ENCODE measurements around the gene MITF.
"Not testable (repeated sequence)": the region's sequence is repeated elsewhere in the genome, so short reads cannot be mapped to it uniquely, and the experiment has no call there.

MITF gene

GRCh38 chr3:69907554-69907953 is 168.3 kb downstream of the MITF start:
- H3K27ac Mint-ChIP-seq = no peak overlapping the region
- H3K27me3 Mint-ChIP-seq (ENCODE audit: low read depth) = no peaks in the 10 kb centered on the region
- H3K4me3 Mint-ChIP-seq = no peak overlapping the region
- no peaks in the 10 kb centered on the region for H3K36me3 Mint-ChIP-seq (ENCODE audit: low read depth)
- peaks cover 6% of the 10 kb centered on the region for H3K9me3 Mint-ChIP-seq
- H3K4me1 Mint-ChIP-seq (ENCODE audit: low read depth) = no peaks in the 10 kb centered on the region
- no peak for DNase-seq (ENCODE audit: low spot score)

- DNase-seq (ENCODE audit: low spot score); H3K4me3 Mint-ChIP-seq; H3K4me1 Mint-ChIP-seq (ENCODE audit: low read depth); H3K36me3 Mint-ChIP-seq (ENCODE audit: low read depth); H3K9me3 Mint-ChIP-seq; H3K27me3 Mint-ChIP-seq (ENCODE audit: low read depth); H3K27ac Mint-ChIP-seq: not testable (repeated sequence)
Measured at GRCh38 chr3:69909859-69910258, 170.6 kb downstream of the MITF start.

- H3K4me1 Mint-ChIP-seq (ENCODE audit: low read depth) = no peaks in the 10 kb centered on the region
- H3K9me3 Mint-ChIP-seq = peaks cover 6% of the 10 kb centered on the region
- no peaks in the 10 kb centered on the region for H3K27me3 Mint-ChIP-seq (ENCODE audit: low read depth)
- DNase-seq (ENCODE audit: low spot score) = no peak
- no peaks in the 10 kb centered on the region for H3K36me3 Mint-ChIP-seq (ENCODE audit: low read depth)
- no peak overlapping the region for H3K27ac Mint-ChIP-seq
- no peak overlapping the region for H3K4me3 Mint-ChIP-seq
Measured at GRCh38 chr3:69913422-69913821, 174.2 kb downstream of the MITF start.

GRCh38 chr3:69914395-69914794 is 175.1 kb downstream of the MITF start:
- no peaks in the 10 kb centered on the region for H3K27me3 Mint-ChIP-seq (ENCODE audit: low read depth)
- no peaks in the 10 kb centered on the region for H3K36me3 Mint-ChIP-seq (ENCODE audit: low read depth)
- no peak for DNase-seq (ENCODE audit: low spot score)
- H3K9me3 Mint-ChIP-seq = peaks cover 3% of the 10 kb centered on the region
- no peak overlapping the region for H3K27ac Mint-ChIP-seq
- H3K4me1 Mint-ChIP-seq (ENCODE audit: low read depth) = no peaks in the 10 kb centered on the region
- no peak overlapping the region for H3K4me3 Mint-ChIP-seq

- no peaks in the 10 kb centered on the region for H3K36me3 Mint-ChIP-seq (ENCODE audit: low read depth)
- H3K27me3 Mint-ChIP-seq (ENCODE audit: low read depth) = no peaks in the 10 kb centered on the region
- H3K27ac Mint-ChIP-seq = no peak overlapping the region
- no peak overlapping the region for H3K4me3 Mint-ChIP-seq
- no peak for DNase-seq (ENCODE audit: low spot score)
- H3K9me3 Mint-ChIP-seq = no peaks in the 10 kb centered on the region
- no peaks in the 10 kb centered on the region for H3K4me1 Mint-ChIP-seq (ENCODE audit: low read depth)
Measured at GRCh38 chr3:69915726-69916125, 176.5 kb downstream of the MITF start.

GRCh38 chr3:69920009-69920408 is 180.7 kb downstream of the MITF start:
- not testable (repeated sequence) for H3K9me3 Mint-ChIP-seq; H3K4me1 Mint-ChIP-seq (ENCODE audit: low read depth)

GRCh38 chr3:69921651-69922050 is 182.4 kb downstream of the MITF start:
- Mint-ChIP-seq H3K36me3 (ENCODE audit: low read depth) (no peaks in the 10 kb centered on the region), H3K9me3 (no peaks in the 10 kb centered on the region), H3K27ac (no peak overlapping the region), H3K4me1 (ENCODE audit: low read depth) (no peaks in the 10 kb centered on the region), H3K27me3 (ENCODE audit: low read depth) (no peaks in the 10 kb centered on the region), H3K4me3 (no peak overlapping the region)
- DNase-seq (ENCODE audit: low spot score) = no peak

More at GRCh38 chr3:69920009-69920408, 180.7 kb downstream of the MITF start:
- not testable (repeated sequence) for DNase-seq (ENCODE audit: low spot score); H3K27ac Mint-ChIP-seq; H3K4me3 Mint-ChIP-seq; H3K36me3 Mint-ChIP-seq (ENCODE audit: low read depth); H3K27me3 Mint-ChIP-seq (ENCODE audit: low read depth)

GRCh38 chr3:69922521-69923000 is 183.3 kb downstream of the MITF start:
- Mint-ChIP-seq H3K4me3 (no peak overlapping the region), H3K27ac (no peak overlapping the region), H3K9me3 (no peaks in the 10 kb centered on the region), H3K4me1 (ENCODE audit: low read depth) (no peaks in the 10 kb centered on the region), H3K27me3 (ENCODE audit: low read depth) (no peaks in the 10 kb centered on the region), H3K36me3 (ENCODE audit: low read depth) (no peaks in the 10 kb centered on the region)
- DNase-seq (ENCODE audit: low spot score) = no peak

- DNase-seq (ENCODE audit: low spot score) = no peak
Measured at GRCh38 chr3:69925506-69925905, 186.2 kb downstream of the MITF start.

GRCh38 chr3:69926385-69926784 is 187.1 kb downstream of the MITF start:
- H3K4me1 Mint-ChIP-seq (ENCODE audit: low read depth) = no peaks in the 10 kb centered on the region
- H3K27me3 Mint-ChIP-seq (ENCODE audit: low read depth) = no peaks in the 10 kb centered on the region
- H3K9me3 Mint-ChIP-seq = no peaks in the 10 kb centered on the region
- no peak overlapping the region for H3K4me3 Mint-ChIP-seq
- H3K27ac Mint-ChIP-seq = no peak overlapping the region
- DNase-seq (ENCODE audit: low spot score) = no peak
- no peaks in the 10 kb centered on the region for H3K36me3 Mint-ChIP-seq (ENCODE audit: low read depth)

More at GRCh38 chr3:69925506-69925905, 186.2 kb downstream of the MITF start:
- H3K4me3 Mint-ChIP-seq = no peak overlapping the region
- H3K27ac Mint-ChIP-seq = no peak overlapping the region
- H3K36me3 Mint-ChIP-seq (ENCODE audit: low read depth) = no peaks in the 10 kb centered on the region
- H3K9me3 Mint-ChIP-seq = no peaks in the 10 kb centered on the region
- H3K27me3 Mint-ChIP-seq (ENCODE audit: low read depth) = no peaks in the 10 kb centered on the region
- no peaks in the 10 kb centered on the region for H3K4me1 Mint-ChIP-seq (ENCODE audit: low read depth)

GRCh38 chr3:69927571-69927970 is 188.3 kb downstream of the MITF start:
- Mint-ChIP-seq H3K27me3 (ENCODE audit: low read depth) (no peaks in the 10 kb centered on the region), H3K4me1 (ENCODE audit: low read depth) (no peaks in the 10 kb centered on the region), H3K36me3 (ENCODE audit: low read depth) (no peaks in the 10 kb centered on the region), H3K9me3 (no peaks in the 10 kb centered on the region), H3K27ac (no peak overlapping the region), H3K4me3 (no peak overlapping the region)
- DNase-seq (ENCODE audit: low spot score) = no peak

- Mint-ChIP-seq H3K27me3 (ENCODE audit: low read depth) (no peaks in the 10 kb centered on the region), H3K4me1 (ENCODE audit: low read depth) (no peaks in the 10 kb centered on the region), H3K36me3 (ENCODE audit: low read depth) (no peaks in the 10 kb centered on the region), H3K4me3 (no peak overlapping the region), H3K9me3 (no peaks in the 10 kb centered on the region), H3K27ac (no peak overlapping the region)
- no peak for DNase-seq (ENCODE audit: low spot score)
Measured at GRCh38 chr3:69929019-69929418, 189.8 kb downstream of the MITF start.

GRCh38 chr3:69930564-69930963 is 191.3 kb downstream of the MITF start:
- Mint-ChIP-seq H3K4me3 (no peak overlapping the region), H3K9me3 (no peaks in the 10 kb centered on the region), H3K27me3 (ENCODE audit: low read depth) (no peaks in the 10 kb centered on the region), H3K36me3 (ENCODE audit: low read depth) (no peaks in the 10 kb centered on the region), H3K27ac (no peak overlapping the region), H3K4me1 (ENCODE audit: low read depth) (no peaks in the 10 kb centered on the region)
- DNase-seq (ENCODE audit: low spot score) = no peak

GRCh38 chr3:69932087-69932486 is 192.8 kb downstream of the MITF start:
- Mint-ChIP-seq H3K36me3 (ENCODE audit: low read depth) (no peaks in the 10 kb centered on the region), H3K9me3 (no peaks in the 10 kb centered on the region), H3K27me3 (ENCODE audit: low read depth) (no peaks in the 10 kb centered on the region), H3K4me1 (ENCODE audit: low read depth) (no peaks in the 10 kb centered on the region), H3K4me3 (no peak overlapping the region), H3K27ac (no peak overlapping the region)
- DNase-seq (ENCODE audit: low spot score) = no peak

- no peak overlapping the region for H3K27ac Mint-ChIP-seq
- H3K4me1 Mint-ChIP-seq (ENCODE audit: low read depth) = no peaks in the 10 kb centered on the region
- no peak for DNase-seq (ENCODE audit: low spot score)
- no peaks in the 10 kb centered on the region for H3K36me3 Mint-ChIP-seq (ENCODE audit: low read depth)
- H3K27me3 Mint-ChIP-seq (ENCODE audit: low read depth) = no peaks in the 10 kb centered on the region
- no peaks in the 10 kb centered on the region for H3K9me3 Mint-ChIP-seq
- H3K4me3 Mint-ChIP-seq = no peak overlapping the region
Measured at GRCh38 chr3:69932501-69932900, 193.2 kb downstream of the MITF start.

All from T-helper 2 cell treated with Interferon-gamma antibody and Interleukin-4, amounts not matched to agents 5 μg/mL and 100 μg/mL, for 36 hours (primary cell).